ENCODE data around the gene EEPD1. TPM values are rescaled to one million over a fixed set of nuclear protein-coding genes. Genes with fewer than 3 reads are reported as not detected.

Gene EEPD1
- total and polyA plus RNA-seq, 9 donors: 5.6 to 16.6 (median 11.5) TPM

DNA sequence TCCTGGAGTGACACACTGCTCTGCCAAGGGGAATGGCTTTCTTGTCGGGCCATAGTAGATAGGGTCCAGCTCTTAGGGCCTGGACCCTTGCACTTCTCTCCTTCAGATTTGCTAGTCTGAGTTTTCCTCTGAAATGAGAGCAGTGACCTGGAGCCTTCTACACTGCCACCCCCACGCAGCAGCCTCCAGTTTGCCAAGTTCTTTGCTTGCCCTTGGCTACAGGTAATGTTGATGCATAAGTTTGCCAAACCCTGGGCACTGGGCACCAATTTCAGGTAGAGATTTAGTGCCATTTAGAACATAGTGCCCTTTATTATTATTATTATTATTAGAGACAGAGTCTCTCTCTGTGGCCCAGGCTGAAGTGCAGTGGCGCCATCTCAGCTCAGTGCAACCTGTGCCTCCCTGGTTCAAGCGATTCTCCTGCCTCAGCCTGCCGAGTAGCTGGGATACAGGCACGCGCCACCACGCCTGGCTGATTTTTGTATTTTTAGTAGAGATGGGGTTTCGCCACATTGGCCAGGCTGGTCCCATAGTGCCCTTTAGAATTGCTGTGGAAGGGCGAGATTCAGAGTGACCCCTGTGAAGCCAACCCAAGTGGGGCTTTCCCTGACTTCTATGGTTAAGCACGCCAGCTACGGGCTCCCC is 14.5 kb downstream of the EEPD1 start:
- H3K4me1 ChIP-seq (ENCODE audit: insufficient read depth): no peaks in the 10 kb centered on the region
- TF ChIP-seq POLR2A (IDR thresholded peaks at IDR 0.05) (no peak), EP300 (IDR thresholded peaks at IDR 0.05) (no peak), CTCF (IDR thresholded peaks at IDR 0.05) (no peak)
- intact Hi-C loops (cut with DNase I): no loop called here
- H3K4me3 ChIP-seq: no peak overlapping the region
- 89 to 98% (median 95%) methylated on average over 12 of the region's 12 CpGs for WGBS, 3 donors
- no peaks in the 10 kb centered on the region for H3K9me3 ChIP-seq
- no peak overlapping the region for H3K27ac ChIP-seq
- no peaks in the 10 kb centered on the region for H3K36me3 ChIP-seq
- DNase-seq: no peak
- H3K27me3 ChIP-seq: no peaks in the 10 kb centered on the region

GRCh38 chr7:36171503-36171902 is 18.4 kb downstream of the EEPD1 start:
- H3K27me3 ChIP-seq: no peaks in the 10 kb centered on the region
- H3K9me3 ChIP-seq: no peaks in the 10 kb centered on the region
- TF ChIP-seq EP300 (IDR thresholded peaks at IDR 0.05): no peak
- TF ChIP-seq POLR2A (IDR thresholded peaks at IDR 0.05): no peak
- TF ChIP-seq CTCF (IDR thresholded peaks at IDR 0.05): no peak
- H3K27ac ChIP-seq: no peak overlapping the region
- no peaks in the 10 kb centered on the region for H3K36me3 ChIP-seq
- intact Hi-C loops (cut with DNase I): no loop called here
- H3K4me3 ChIP-seq: no peak overlapping the region
- WGBS, 3 donors: 45 to 97% (median 45%) methylated on average over 2 of the region's 2 CpGs
- DNase-seq: no peak
- no peaks in the 10 kb centered on the region for H3K4me1 ChIP-seq (ENCODE audit: insufficient read depth)

DNA sequence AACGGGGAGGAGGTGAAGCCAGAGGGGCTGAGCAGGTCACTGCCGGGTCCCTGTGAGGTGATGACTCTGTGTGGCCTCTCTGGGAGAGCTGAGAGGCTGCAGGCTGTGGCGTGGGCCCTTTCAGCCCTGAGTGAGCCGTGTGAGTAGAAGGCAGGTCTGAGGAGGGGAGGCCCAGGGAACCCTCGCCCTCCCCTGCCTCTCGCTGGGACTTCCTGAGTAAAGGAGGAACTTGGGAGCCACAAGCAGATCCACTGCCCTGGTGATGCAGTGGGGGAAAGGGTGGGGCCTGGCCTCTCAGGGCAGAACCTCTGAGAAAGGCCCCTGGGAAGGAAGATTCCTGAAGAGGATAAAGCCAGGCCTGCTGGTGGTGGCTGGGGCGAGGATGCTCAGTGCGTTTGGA is 22.8 kb downstream of the EEPD1 start:
- intact Hi-C loops (cut with DNase I): no loop called here
- no peak for DNase-seq
- 82 to 89% (median 83%) methylated on average over 8 of the region's 8 CpGs for WGBS, 3 donors
- H3K36me3 ChIP-seq: no peaks in the 10 kb centered on the region
- no peak overlapping the region for H3K27ac ChIP-seq
- peaks cover 1% of the 10 kb centered on the region for H3K4me1 ChIP-seq (ENCODE audit: insufficient read depth)
- no peaks in the 10 kb centered on the region for H3K27me3 ChIP-seq
- TF ChIP-seq POLR2A (IDR thresholded peaks at IDR 0.05) (no peak), CTCF (IDR thresholded peaks at IDR 0.05) (no peak), EP300 (IDR thresholded peaks at IDR 0.05) (no peak)
- H3K9me3 ChIP-seq: no peaks in the 10 kb centered on the region
- no peak overlapping the region for H3K4me3 ChIP-seq

GRCh38 chr7:36176697-36177096 is 23.6 kb downstream of the EEPD1 start:
- H3K4me3 ChIP-seq: no peak overlapping the region
- intact Hi-C loops (cut with DNase I): no loop called here
- H3K4me1 ChIP-seq (ENCODE audit: insufficient read depth): peaks cover 1% of the 10 kb centered on the region
- 41 to 50% (median 48%) methylated on average over 4 of the region's 4 CpGs for WGBS, 3 donors
- H3K27ac ChIP-seq: no peak overlapping the region
- no peaks in the 10 kb centered on the region for H3K9me3 ChIP-seq
- no peaks in the 10 kb centered on the region for H3K27me3 ChIP-seq
- no peak for TF ChIP-seq POLR2A (IDR thresholded peaks at IDR 0.05)
- DNase-seq: no peak
- no peaks in the 10 kb centered on the region for H3K36me3 ChIP-seq

GRCh38 chr7:36180121-36180520 is 27.1 kb downstream of the EEPD1 start:
- H3K9me3 ChIP-seq: no peaks in the 10 kb centered on the region
- DNase-seq: no peak
- no peak overlapping the region for H3K4me3 ChIP-seq
- no peak overlapping the region for H3K27ac ChIP-seq
- intact Hi-C loops (cut with DNase I): no loop called here
- H3K4me1 ChIP-seq (ENCODE audit: insufficient read depth): peaks cover 1% of the 10 kb centered on the region
- WGBS, 3 donors: 78 to 94% (median 91%) methylated on average over 5 of the region's 5 CpGs
- H3K27me3 ChIP-seq: no peaks in the 10 kb centered on the region
- no peaks in the 10 kb centered on the region for H3K36me3 ChIP-seq
- TF ChIP-seq CTCF (IDR thresholded peaks at IDR 0.05): no peak
- no peak for TF ChIP-seq EP300 (IDR thresholded peaks at IDR 0.05)
- TF ChIP-seq POLR2A (IDR thresholded peaks at IDR 0.05): no peak

Measured in ovary (tissue), 9 donors.